IMR-90 (cell line): Measurements from ENCODE around the gene APOE. TPM values are rescaled to one million over a fixed set of nuclear protein-coding genes. Genes with fewer than 3 reads are reported as not detected.

Experiments
- ATAC-seq: fragments of 200-7000 bp; cut with Tn5 transposase; 2 replicates; pipeline ENCODE4 v1.9.1; 2020; ENCODE audit warnings: low read depth, mild to moderate bottlenecking, moderate library complexity
- BruUV-seq: library from RNA; stranded (reverse); fragments of 400-500 nt; replicated peaks from 2 replicates; lab custom pipeline; 2021; lab: Mats Ljungman, UMichigan
- CTCF ChIA-PET: fragments of 300-600 bp; formaldehyde crosslinking; extraction: SDS; loops from one replicate; lab custom pipeline; 2021; ENCODE audit warnings: antibody characterized with exemption; lab: Yijun Ruan, JAX
- POLR2A ChIA-PET: fragments of 300-600 bp; sonication (Branson Sonifier 250); formaldehyde crosslinking; loops from one replicate; lab custom pipeline; 2022; ENCODE audit warnings: antibody characterized with exemption; ENCODE audit not compliant: unreplicated experiment; lab: Charles Lee
- DNase-seq: peaks from one replicate; pipeline ENCODE4 v3.0.0; 2013
- H2AFZ ChIP-seq: replicated peaks from 2 replicates; pipeline ENCODE3; 2013; ENCODE audit warnings: low read length, mild to moderate bottlenecking; ENCODE audit not compliant: poor library complexity
- H2AK5ac ChIP-seq: 2 replicates; pipeline ENCODE4 v1.6.1; 2013; ENCODE audit warnings: low read depth, low read length, inconsistent platforms
- H2AK9ac ChIP-seq: replicated peaks from 2 replicates; pipeline ENCODE3; 2013; ENCODE audit warnings: mild to moderate bottlenecking, low read depth, low read length, moderate library complexity; ENCODE audit not compliant: poor library complexity
- H2BK120ac ChIP-seq: 2 replicates; pipeline ENCODE4 v1.6.1; 2013; ENCODE audit warnings: low read depth, low read length, inconsistent platforms
- H2BK15ac ChIP-seq: 3 replicates; pipeline ENCODE4 v1.6.1; 2013; ENCODE audit warnings: low read depth, low read length, inconsistent platforms
- H2BK20ac ChIP-seq: 2 replicates; pipeline ENCODE4 v1.6.1; 2013; ENCODE audit warnings: low read depth, mild to moderate bottlenecking, inconsistent platforms, low read length, moderate library complexity
- H2BK5ac ChIP-seq: 2 replicates; pipeline ENCODE4 v1.6.1; 2013; ENCODE audit warnings: mild to moderate bottlenecking, low read depth, low read length, inconsistent platforms; ENCODE audit not compliant: poor library complexity, severe bottlenecking
- H3K14ac ChIP-seq: replicated peaks from 2 replicates; pipeline ENCODE4 v1.6.1; 2013; ENCODE audit warnings: low read depth, low read length, inconsistent platforms
- H3K18ac ChIP-seq: 2 replicates; pipeline ENCODE4 v1.6.1; 2013; ENCODE audit warnings: low read depth, low read length, control low read depth
- H3K23ac ChIP-seq: 2 replicates; pipeline ENCODE4 v1.6.1; 2013; ENCODE audit warnings: low read depth, low read length, inconsistent platforms
- H3K27ac ChIP-seq: 2 replicates; pipeline ENCODE4 v1.5.1; 2013; ENCODE audit warnings: mild to moderate bottlenecking, control low read depth, low read length; ENCODE audit not compliant: insufficient read depth
- H3K27me3 ChIP-seq: 2 replicates; pipeline ENCODE4 v1.6.1; 2013; ENCODE audit warnings: low read length; ENCODE audit not compliant: control insufficient read depth, insufficient read depth
- H3K36me3 ChIP-seq: 2 replicates; pipeline ENCODE4 v1.6.1; 2013; ENCODE audit warnings: low read length, mixed read lengths; ENCODE audit not compliant: control insufficient read depth, insufficient read depth
- H3K4ac ChIP-seq: 2 replicates; pipeline ENCODE4 v1.6.1; 2013; ENCODE audit warnings: low read depth, low read length, inconsistent platforms
- H3K4me1 ChIP-seq: 2 replicates; pipeline ENCODE4 v1.6.1; 2013; ENCODE audit warnings: low read length, mixed read lengths; ENCODE audit not compliant: control insufficient read depth, insufficient read depth
- H3K4me2 ChIP-seq: 2 replicates; pipeline ENCODE4 v1.6.1; 2013; ENCODE audit warnings: low read depth, mild to moderate bottlenecking, control low read depth, low read length, moderate library complexity
- H3K4me3 ChIP-seq: 2 replicates; pipeline ENCODE4 v1.5.1; 2013; ENCODE audit warnings: low read depth, mild to moderate bottlenecking, control low read depth, low read length, moderate library complexity; ENCODE audit not compliant: insufficient read depth
- H3K56ac ChIP-seq: 2 replicates; pipeline ENCODE4 v1.6.1; 2013; ENCODE audit warnings: low read length, inconsistent platforms; ENCODE audit not compliant: insufficient read depth; ENCODE audit errors: extremely low read depth
- H3K79me1 ChIP-seq, 2 experiments: 2 replicates each; pipeline ENCODE4 v1.6.1; 2013; ENCODE audit warnings: low read length in 2 of 2, inconsistent platforms in 1 of 2, low read depth in 1 of 2
- H3K9ac ChIP-seq: 2 replicates; pipeline ENCODE4 v1.6.1; 2013; ENCODE audit warnings: low read depth, low read length, control low read depth
- H3K9me1 ChIP-seq: 2 replicates; pipeline ENCODE4 v1.6.1; 2013; ENCODE audit warnings: low read length, inconsistent platforms; ENCODE audit not compliant: insufficient read depth
- H3K9me3 ChIP-seq: 2 replicates; pipeline ENCODE4 v1.6.1; 2013; ENCODE audit warnings: low read length; ENCODE audit not compliant: control insufficient read depth, insufficient read depth
- H4K20me1 ChIP-seq: 2 replicates; pipeline ENCODE4 v1.6.1; 2013; ENCODE audit warnings: low read length, inconsistent platforms; ENCODE audit not compliant: insufficient read depth
- H4K5ac ChIP-seq: 2 replicates; pipeline ENCODE4 v1.6.1; 2013; ENCODE audit warnings: mild to moderate bottlenecking, low read depth, low read length, control low read depth
- H4K8ac ChIP-seq, 2 experiments: 2 replicates each; pipeline ENCODE4 v1.6.1; 2013; ENCODE audit warnings: low read depth in 2 of 2, low read length in 2 of 2, control low read depth in 1 of 2, inconsistent platforms in 1 of 2
- H4K91ac ChIP-seq: 2 replicates; pipeline ENCODE4 v1.6.1; 2013; ENCODE audit warnings: low read depth, low read length, inconsistent platforms; ENCODE audit not compliant: insufficient read depth
- BHLHE40 ChIP-seq: fragments of 150-350 bp; IDR thresholded peaks from 2 replicates; pipeline ENCODE4 v1.6.1; 2016; ENCODE audit warnings: mild to moderate bottlenecking, low read depth, low read length
- CEBPB ChIP-seq: IDR thresholded peaks from 2 replicates; pipeline ENCODE4 v1.6.1; 2012; ENCODE audit warnings: low read depth, low read length, improper control_type of control experiment
- CHD1 ChIP-seq: IDR thresholded peaks from 2 replicates; pipeline ENCODE4 v1.6.1; 2012; ENCODE audit warnings: low read depth, low read length, improper control_type of control experiment
- FOS ChIP-seq: fragments of 150-350 bp; IDR thresholded peaks from 2 replicates; pipeline ENCODE4 v1.6.1; 2016; ENCODE audit warnings: low read depth, low read length
- MXI1 ChIP-seq: IDR thresholded peaks from 2 replicates; pipeline ENCODE4 v1.6.1; 2012; ENCODE audit warnings: low read depth, mild to moderate bottlenecking, low read length, moderate library complexity, borderline replicate concordance
- NFE2L2 ChIP-seq: fragments of 150-350 bp; IDR thresholded peaks from 2 replicates; pipeline ENCODE4 v1.6.1; 2016; ENCODE audit warnings: low read depth, mild to moderate bottlenecking, low read length
- POLR2A ChIP-seq: IDR thresholded peaks from 2 replicates; pipeline ENCODE4 v1.6.1; 2012; ENCODE audit warnings: mild to moderate bottlenecking, low read depth, low read length
- RAD21 ChIP-seq: IDR thresholded peaks from 2 replicates; pipeline ENCODE4 v1.6.1; 2012; ENCODE audit warnings: low read length, improper control_type of control experiment
- RCOR1 ChIP-seq: IDR thresholded peaks from 2 replicates; pipeline ENCODE4 v1.6.1; 2012; ENCODE audit warnings: mild to moderate bottlenecking, low read length, improper control_type of control experiment; ENCODE audit not compliant: insufficient replicate concordance
- SMC3 ChIP-seq: fragments of 150-350 bp; IDR thresholded peaks from 2 replicates; pipeline ENCODE4 v1.6.1; 2016; ENCODE audit warnings: low read depth, mild to moderate bottlenecking, antibody characterized with exemption, low read length, moderate library complexity
- WGBS, 2 experiments: methylation state at CpG; one replicate each; pipeline versions ENCODE4 v1.1.5 to v1.1.7; 2013; ENCODE audit warnings: missing lambda C conversion rate in 2 of 2; ENCODE audit not compliant: insufficient read length in 1 of 2; ENCODE audit errors: extremely low coverage in 2 of 2; 5-methylcytosine and 5-hydroxymethylcytosine counted together
- dilution Hi-C: fragments of 300-500 bp; cut with HindIII; formaldehyde crosslinking; loops from one replicate; pipeline ENCODE4 v1.14.3; 2018; ENCODE audit warnings: low sequenced_read_pairs; ENCODE audit not compliant: unreplicated experiment
- in situ Hi-C: fragments of 300-500 bp; cut with MboI; formaldehyde crosslinking; loops from 3 replicates; pipeline ENCODE4 v1.14.3; 2019; ENCODE audit warnings: low sequenced_read_pairs, inconsistent platforms, mixed read lengths
- intact Hi-C: fragments of 100-400 bp; cut with micrococcal nuclease; formaldehyde crosslinking; loops from 2 replicates; pipeline ENCODE4 v1.10.0; 2022
- polyA plus RNA-seq, 3 experiments: library from polyadenylated mRNA; depleted of rRNA; stranded (reverse); fragments of >200 nt; gene quantifications; 2 replicates each; pipeline ENCODE4 v1.2.3, GENCODE V29; 2012; ENCODE audit warnings: low replicate concordance in 1 of 3
- total RNA-seq: library from RNA; depleted of rRNA; stranded (reverse); fragments of >200 nt; gene quantifications from 2 replicates; pipeline ENCODE4 v1.2.3, GENCODE V29; 2012
- TF ChIP-seq, protein P1 (sequence below): fragments of 150-350 bp; IDR thresholded peaks from 2 replicates; pipeline ENCODE4 v1.6.1; 2016; ENCODE audit warnings: low read depth, mild to moderate bottlenecking, low read length, moderate library complexity, borderline replicate concordance
- TF ChIP-seq, protein P2 (sequence below): fragments of 150-350 bp; IDR thresholded peaks from 2 replicates; pipeline ENCODE4 v1.6.1; 2017; ENCODE audit warnings: mild to moderate bottlenecking, antibody characterized with exemption, low read length, low read depth

APOE gene
- total and polyA plus RNA-seq, 2 of the 4 experiments (the other 2 are of a cell fraction): 0.18 to 2.0 TPM

DNA sequence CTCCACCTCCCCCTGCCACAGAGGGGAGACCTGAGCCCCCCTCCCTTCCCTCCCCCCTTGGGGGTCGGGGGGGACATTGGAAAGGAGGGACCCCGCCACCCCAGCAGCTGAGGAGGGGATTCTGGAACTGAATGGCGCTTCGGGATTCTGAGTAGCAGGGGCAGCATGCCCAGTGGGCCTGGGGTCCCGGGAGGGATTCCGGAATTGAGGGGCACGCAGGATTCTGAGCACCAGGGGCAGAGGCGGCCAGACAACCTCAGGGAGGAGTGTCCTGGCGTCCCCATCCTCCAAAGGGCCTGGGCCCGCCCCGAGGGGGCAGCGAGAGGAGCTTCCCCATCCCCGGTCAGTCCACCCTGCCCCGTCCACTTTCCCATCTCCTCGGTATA is 2.4 kb upstream of the APOE start:
- Histone ChIP-seq H4K20me1 (peaks cover 4% of the 10 kb centered on the region; the same call in 1 of the 2 replicates), H3K9ac (no peak overlapping the region), H3K27ac (no peak overlapping the region), H3K9me3 (no peaks in the 10 kb centered on the region), H3K4me1 (peaks cover 3% of the 10 kb centered on the region; the same call in 1 of the 2 replicates), H4K5ac (no peak overlapping the region), H3K14ac (no peak overlapping the region), H3K18ac (no peak overlapping the region), H2AK5ac (no peak overlapping the region), H3K4ac (no peak overlapping the region), H3K56ac (no peak overlapping the region), H4K91ac (no peak overlapping the region), H3K36me3 (peaks cover 22% of the 10 kb centered on the region), H3K4me3 (no peak overlapping the region), H2BK5ac (no peak overlapping the region), H3K27me3 (peaks cover 8% of the 10 kb centered on the region), H2BK120ac (no peak overlapping the region), H3K9me1 (no peaks in the 10 kb centered on the region), H3K23ac (no peak overlapping the region), H2AK9ac (no peak overlapping the region), H2BK20ac (no peak overlapping the region), H2BK15ac (no peak overlapping the region), H3K79me1 (no peaks in the 10 kb centered on the region; a peak in 2 of 4 replicates), H3K4me2 (no peak overlapping the region), H4K8ac (no peak overlapping the region), H2AFZ (no peak overlapping the region)
- ChIA-PET CTCF (interaction anchor here (1.6 kb wide), 1 partner anchor 49 kb away, joined by 10 read pairs; no protein-coding TSS in a partner anchor), POLR2A (no interaction called here)
- DNase-seq (no peak), ATAC-seq (no peak; the same call in 1 of the 2 replicates)
- WGBS, 2 experiments: no CpG with 5 or more reads among the region's 15 CpGs
- TF ChIP-seq CEBPB (no peak), CHD1 (no peak), RCOR1 (no peak), FOS (no peak), BHLHE40 (no peak), NFE2L2 (no peak), POLR2A (no peak), SMC3 (no peak), MXI1 (no peak), RAD21 (no peak)
- TF ChIP-seq, protein P1, sequence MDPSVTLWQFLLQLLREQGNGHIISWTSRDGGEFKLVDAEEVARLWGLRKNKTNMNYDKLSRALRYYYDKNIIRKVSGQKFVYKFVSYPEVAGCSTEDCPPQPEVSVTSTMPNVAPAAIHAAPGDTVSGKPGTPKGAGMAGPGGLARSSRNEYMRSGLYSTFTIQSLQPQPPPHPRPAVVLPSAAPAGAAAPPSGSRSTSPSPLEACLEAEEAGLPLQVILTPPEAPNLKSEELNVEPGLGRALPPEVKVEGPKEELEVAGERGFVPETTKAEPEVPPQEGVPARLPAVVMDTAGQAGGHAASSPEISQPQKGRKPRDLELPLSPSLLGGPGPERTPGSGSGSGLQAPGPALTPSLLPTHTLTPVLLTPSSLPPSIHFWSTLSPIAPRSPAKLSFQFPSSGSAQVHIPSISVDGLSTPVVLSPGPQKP: no peak
- TF ChIP-seq, protein P2, sequence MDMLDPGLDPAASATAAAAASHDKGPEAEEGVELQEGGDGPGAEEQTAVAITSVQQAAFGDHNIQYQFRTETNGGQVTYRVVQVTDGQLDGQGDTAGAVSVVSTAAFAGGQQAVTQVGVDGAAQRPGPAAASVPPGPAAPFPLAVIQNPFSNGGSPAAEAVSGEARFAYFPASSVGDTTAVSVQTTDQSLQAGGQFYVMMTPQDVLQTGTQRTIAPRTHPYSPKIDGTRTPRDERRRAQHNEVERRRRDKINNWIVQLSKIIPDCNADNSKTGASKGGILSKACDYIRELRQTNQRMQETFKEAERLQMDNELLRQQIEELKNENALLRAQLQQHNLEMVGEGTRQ: no peak
- intact Hi-C loops: loop anchor here (1.0 to 2.0 kb wide), 3 partner anchors 48 to 156 kb away; no protein-coding TSS in a partner anchor
- no TSS peak for BruUV-seq
- dilution Hi-C loops: no loop called here
- in situ Hi-C loops: no loop called here
